ENCODE measurements around the gene SPOCK1.

Gene SPOCK1

GRCh38 chr5:137014731-137015130, 484.4 kb downstream of the SPOCK1 start:
- Histone ChIP-seq H3K9ac (ENCODE audit: low read length) (no peak overlapping the region), H3K27me3 (ENCODE audit: control insufficient read depth, insufficient read depth, low read length) (no peaks in the 10 kb centered on the region), H3K36me3 (ENCODE audit: control insufficient read depth, insufficient read depth, low read length) (no peaks in the 10 kb centered on the region)

GRCh38 chr5:137010226-137010625, 488.9 kb downstream of the SPOCK1 start:
- Histone ChIP-seq H3K4me3 (ENCODE audit: low read length) (no peak overlapping the region), H3K9ac (ENCODE audit: low read length) (no peak overlapping the region), H3K4me1 (ENCODE audit: control insufficient read depth, insufficient read depth, low read length) (no peaks in the 10 kb centered on the region), H3K9me3 (ENCODE audit: control insufficient read depth, low read length) (no peaks in the 10 kb centered on the region), H3K27me3 (ENCODE audit: control insufficient read depth, insufficient read depth, low read length) (no peaks in the 10 kb centered on the region), H3K36me3 (ENCODE audit: control insufficient read depth, insufficient read depth, low read length) (no peaks in the 10 kb centered on the region)

More at GRCh38 chr5:137014731-137015130, 484.4 kb downstream of the SPOCK1 start:
- Histone ChIP-seq H3K9me3 (ENCODE audit: control insufficient read depth, low read length) (no peaks in the 10 kb centered on the region), H3K4me3 (ENCODE audit: low read length) (no peak overlapping the region), H3K4me1 (ENCODE audit: control insufficient read depth, insufficient read depth, low read length) (no peaks in the 10 kb centered on the region)

- no peaks in the 10 kb centered on the region for H3K36me3 ChIP-seq (ENCODE audit: control insufficient read depth, insufficient read depth, low read length)
- H3K9ac ChIP-seq (ENCODE audit: low read length): no peak overlapping the region
- H3K27me3 ChIP-seq (ENCODE audit: control insufficient read depth, insufficient read depth, low read length): no peaks in the 10 kb centered on the region
- H3K4me1 ChIP-seq (ENCODE audit: control insufficient read depth, insufficient read depth, low read length): no peaks in the 10 kb centered on the region
- H3K4me3 ChIP-seq (ENCODE audit: low read length): no peak overlapping the region
- H3K9me3 ChIP-seq (ENCODE audit: control insufficient read depth, low read length): no peaks in the 10 kb centered on the region
Observed at GRCh38 chr5:137004279-137004678, 494.8 kb downstream of the SPOCK1 start.

- H3K36me3 ChIP-seq (ENCODE audit: control insufficient read depth, insufficient read depth, low read length): no peaks in the 10 kb centered on the region
- no peak overlapping the region for H3K9ac ChIP-seq (ENCODE audit: low read length)
- no peaks in the 10 kb centered on the region for H3K9me3 ChIP-seq (ENCODE audit: control insufficient read depth, low read length)
- H3K4me3 ChIP-seq (ENCODE audit: low read length): no peak overlapping the region
- no peaks in the 10 kb centered on the region for H3K4me1 ChIP-seq (ENCODE audit: control insufficient read depth, insufficient read depth, low read length)
- H3K27me3 ChIP-seq (ENCODE audit: control insufficient read depth, insufficient read depth, low read length): no peaks in the 10 kb centered on the region
Observed at GRCh38 chr5:137001026-137001569, 498.0 kb downstream of the SPOCK1 start.

GRCh38 chr5:136999787-137000186, 499.3 kb downstream of the SPOCK1 start:
- Histone ChIP-seq H3K9me3 (ENCODE audit: control insufficient read depth, low read length) (no peaks in the 10 kb centered on the region), H3K4me3 (ENCODE audit: low read length) (no peak overlapping the region), H3K9ac (ENCODE audit: low read length) (no peak overlapping the region), H3K4me1 (ENCODE audit: control insufficient read depth, insufficient read depth, low read length) (no peaks in the 10 kb centered on the region), H3K36me3 (ENCODE audit: control insufficient read depth, insufficient read depth, low read length) (no peaks in the 10 kb centered on the region), H3K27me3 (ENCODE audit: control insufficient read depth, insufficient read depth, low read length) (no peaks in the 10 kb centered on the region)

- Histone ChIP-seq H3K9ac (ENCODE audit: low read length) (no peak overlapping the region), H3K4me1 (ENCODE audit: control insufficient read depth, insufficient read depth, low read length) (no peaks in the 10 kb centered on the region), H3K36me3 (ENCODE audit: control insufficient read depth, insufficient read depth, low read length) (no peaks in the 10 kb centered on the region), H3K27me3 (ENCODE audit: control insufficient read depth, insufficient read depth, low read length) (no peaks in the 10 kb centered on the region), H3K4me3 (ENCODE audit: low read length) (no peak overlapping the region), H3K9me3 (ENCODE audit: control insufficient read depth, low read length) (no peaks in the 10 kb centered on the region)
Observed at GRCh38 chr5:136998854-136999357, 500.2 kb downstream of the SPOCK1 start.

- Histone ChIP-seq H3K36me3 (ENCODE audit: control insufficient read depth, insufficient read depth, low read length) (no peaks in the 10 kb centered on the region), H3K4me1 (ENCODE audit: control insufficient read depth, insufficient read depth, low read length) (no peaks in the 10 kb centered on the region), H3K9me3 (ENCODE audit: control insufficient read depth, low read length) (no peaks in the 10 kb centered on the region), H3K27me3 (ENCODE audit: control insufficient read depth, insufficient read depth, low read length) (no peaks in the 10 kb centered on the region), H3K9ac (ENCODE audit: low read length) (no peak overlapping the region), H3K4me3 (ENCODE audit: low read length) (no peak overlapping the region)
Observed at GRCh38 chr5:136994154-136994553, 505.0 kb downstream of the SPOCK1 start.

GRCh38 chr5:136992796-136993489, 506.2 kb downstream of the SPOCK1 start:
- Histone ChIP-seq H3K4me3 (ENCODE audit: low read length) (no peak overlapping the region), H3K9me3 (ENCODE audit: control insufficient read depth, low read length) (no peaks in the 10 kb centered on the region), H3K27me3 (ENCODE audit: control insufficient read depth, insufficient read depth, low read length) (no peaks in the 10 kb centered on the region), H3K36me3 (ENCODE audit: control insufficient read depth, insufficient read depth, low read length) (no peaks in the 10 kb centered on the region), H3K4me1 (ENCODE audit: control insufficient read depth, insufficient read depth, low read length) (no peaks in the 10 kb centered on the region), H3K9ac (ENCODE audit: low read length) (no peak overlapping the region)

GRCh38 chr5:136985785-136986475, 513.2 kb downstream of the SPOCK1 start:
- H3K9me3 ChIP-seq (ENCODE audit: control insufficient read depth, low read length): no peaks in the 10 kb centered on the region
- no peak overlapping the region for H3K9ac ChIP-seq (ENCODE audit: low read length)
- H3K36me3 ChIP-seq (ENCODE audit: control insufficient read depth, insufficient read depth, low read length): no peaks in the 10 kb centered on the region
- H3K4me3 ChIP-seq (ENCODE audit: low read length): no peak overlapping the region
- no peaks in the 10 kb centered on the region for H3K4me1 ChIP-seq (ENCODE audit: control insufficient read depth, insufficient read depth, low read length)
- no peaks in the 10 kb centered on the region for H3K27me3 ChIP-seq (ENCODE audit: control insufficient read depth, insufficient read depth, low read length)

GRCh38 chr5:136984772-136985446, 514.2 kb downstream of the SPOCK1 start:
- no peaks in the 10 kb centered on the region for H3K9me3 ChIP-seq (ENCODE audit: control insufficient read depth, low read length)

GRCh38 chr5:136981936-136982335, 517.2 kb downstream of the SPOCK1 start:
- Histone ChIP-seq H3K4me3 (ENCODE audit: low read length) (no peak overlapping the region), H3K9me3 (ENCODE audit: control insufficient read depth, low read length) (no peaks in the 10 kb centered on the region), H3K9ac (ENCODE audit: low read length) (no peak overlapping the region), H3K36me3 (ENCODE audit: control insufficient read depth, insufficient read depth, low read length) (no peaks in the 10 kb centered on the region), H3K4me1 (ENCODE audit: control insufficient read depth, insufficient read depth, low read length) (no peaks in the 10 kb centered on the region), H3K27me3 (ENCODE audit: control insufficient read depth, insufficient read depth, low read length) (no peaks in the 10 kb centered on the region)

More at GRCh38 chr5:136984772-136985446, 514.2 kb downstream of the SPOCK1 start:
- Histone ChIP-seq H3K36me3 (ENCODE audit: control insufficient read depth, insufficient read depth, low read length) (no peaks in the 10 kb centered on the region), H3K4me3 (ENCODE audit: low read length) (no peak overlapping the region), H3K4me1 (ENCODE audit: control insufficient read depth, insufficient read depth, low read length) (no peaks in the 10 kb centered on the region), H3K27me3 (ENCODE audit: control insufficient read depth, insufficient read depth, low read length) (no peaks in the 10 kb centered on the region), H3K9ac (ENCODE audit: low read length) (no peak overlapping the region)

- no peak overlapping the region for H3K4me3 ChIP-seq (ENCODE audit: low read length)
- H3K36me3 ChIP-seq (ENCODE audit: control insufficient read depth, insufficient read depth, low read length): no peaks in the 10 kb centered on the region
- no peaks in the 10 kb centered on the region for H3K9me3 ChIP-seq (ENCODE audit: control insufficient read depth, low read length)
- no peaks in the 10 kb centered on the region for H3K27me3 ChIP-seq (ENCODE audit: control insufficient read depth, insufficient read depth, low read length)
- H3K4me1 ChIP-seq (ENCODE audit: control insufficient read depth, insufficient read depth, low read length): no peaks in the 10 kb centered on the region
- no peak overlapping the region for H3K9ac ChIP-seq (ENCODE audit: low read length)
Observed at GRCh38 chr5:136979131-136979530, 520.0 kb downstream of the SPOCK1 start.

Data from mucosa of stomach (tissue), 1 donor.